ENCODE results near the gene NOCT. TPM values are rescaled to one million over a fixed set of nuclear protein-coding genes. Genes with fewer than 3 reads are reported as not detected.

NOCT gene
- total and polyA plus RNA-seq, 2 experiments from 2014 or later, result 16.0 to 76.6 TPM

DNA sequence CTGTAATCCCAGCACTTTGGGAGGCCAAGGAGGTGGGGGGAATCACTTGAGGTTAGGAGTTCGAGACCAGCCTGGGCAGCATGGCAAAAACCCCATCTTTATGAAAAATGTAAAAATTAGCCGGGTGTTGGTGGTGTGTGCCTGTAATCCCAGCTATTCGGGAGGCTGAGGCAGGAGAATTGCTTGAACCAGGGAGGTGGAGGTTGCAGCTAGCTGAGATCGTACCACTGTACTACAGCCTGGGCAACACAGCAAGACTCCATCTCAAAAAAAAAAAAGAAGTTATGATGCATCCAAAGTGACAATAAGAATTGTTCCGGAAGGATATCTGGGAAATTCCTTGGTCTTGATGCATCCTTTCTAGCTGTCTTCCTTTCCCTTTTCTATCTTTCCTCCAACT lies 7.3 kb downstream of the NOCT start:
- peaks cover 28% of the 10 kb centered on the region for H3K36me3 Mint-ChIP-seq (ENCODE audit: low read depth)
- no peaks in the 10 kb centered on the region for H3K27me3 ChIP-seq (ENCODE audit: insufficient read depth)
- H3K27ac Mint-ChIP-seq, result no peak overlapping the region
- H4K20me1 ChIP-seq (replicated peaks; ENCODE audit: insufficient read depth), result peaks cover 61% of the 10 kb centered on the region
- TF ChIP-seq, protein P1, sequence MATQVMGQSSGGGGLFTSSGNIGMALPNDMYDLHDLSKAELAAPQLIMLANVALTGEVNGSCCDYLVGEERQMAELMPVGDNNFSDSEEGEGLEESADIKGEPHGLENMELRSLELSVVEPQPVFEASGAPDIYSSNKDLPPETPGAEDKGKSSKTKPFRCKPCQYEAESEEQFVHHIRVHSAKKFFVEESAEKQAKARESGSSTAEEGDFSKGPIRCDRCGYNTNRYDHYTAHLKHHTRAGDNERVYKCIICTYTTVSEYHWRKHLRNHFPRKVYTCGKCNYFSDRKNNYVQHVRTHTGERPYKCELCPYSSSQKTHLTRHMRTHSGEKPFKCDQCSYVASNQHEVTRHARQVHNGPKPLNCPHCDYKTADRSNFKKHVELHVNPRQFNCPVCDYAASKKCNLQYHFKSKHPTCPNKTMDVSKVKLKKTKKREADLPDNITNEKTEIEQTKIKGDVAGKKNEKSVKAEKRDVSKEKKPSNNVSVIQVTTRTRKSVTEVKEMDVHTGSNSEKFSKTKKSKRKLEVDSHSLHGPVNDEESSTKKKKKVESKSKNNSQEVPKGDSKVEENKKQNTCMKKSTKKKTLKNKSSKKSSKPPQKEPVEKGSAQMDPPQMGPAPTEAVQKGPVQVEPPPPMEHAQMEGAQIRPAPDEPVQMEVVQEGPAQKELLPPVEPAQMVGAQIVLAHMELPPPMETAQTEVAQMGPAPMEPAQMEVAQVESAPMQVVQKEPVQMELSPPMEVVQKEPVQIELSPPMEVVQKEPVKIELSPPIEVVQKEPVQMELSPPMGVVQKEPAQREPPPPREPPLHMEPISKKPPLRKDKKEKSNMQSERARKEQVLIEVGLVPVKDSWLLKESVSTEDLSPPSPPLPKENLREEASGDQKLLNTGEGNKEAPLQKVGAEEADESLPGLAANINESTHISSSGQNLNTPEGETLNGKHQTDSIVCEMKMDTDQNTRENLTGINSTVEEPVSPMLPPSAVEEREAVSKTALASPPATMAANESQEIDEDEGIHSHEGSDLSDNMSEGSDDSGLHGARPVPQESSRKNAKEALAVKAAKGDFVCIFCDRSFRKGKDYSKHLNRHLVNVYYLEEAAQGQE (IDR thresholded peaks at IDR 0.05; ENCODE audit: unreplicated experiment), result no peak
- no peak for TF ChIP-seq EZH2 (IDR thresholded peaks at IDR 0.05; ENCODE audit: low read depth, unreplicated experiment)
- no peak for TF ChIP-seq JUNB (IDR thresholded peaks at IDR 0.05; ENCODE audit: unreplicated experiment)
- TF ChIP-seq, protein P2, sequence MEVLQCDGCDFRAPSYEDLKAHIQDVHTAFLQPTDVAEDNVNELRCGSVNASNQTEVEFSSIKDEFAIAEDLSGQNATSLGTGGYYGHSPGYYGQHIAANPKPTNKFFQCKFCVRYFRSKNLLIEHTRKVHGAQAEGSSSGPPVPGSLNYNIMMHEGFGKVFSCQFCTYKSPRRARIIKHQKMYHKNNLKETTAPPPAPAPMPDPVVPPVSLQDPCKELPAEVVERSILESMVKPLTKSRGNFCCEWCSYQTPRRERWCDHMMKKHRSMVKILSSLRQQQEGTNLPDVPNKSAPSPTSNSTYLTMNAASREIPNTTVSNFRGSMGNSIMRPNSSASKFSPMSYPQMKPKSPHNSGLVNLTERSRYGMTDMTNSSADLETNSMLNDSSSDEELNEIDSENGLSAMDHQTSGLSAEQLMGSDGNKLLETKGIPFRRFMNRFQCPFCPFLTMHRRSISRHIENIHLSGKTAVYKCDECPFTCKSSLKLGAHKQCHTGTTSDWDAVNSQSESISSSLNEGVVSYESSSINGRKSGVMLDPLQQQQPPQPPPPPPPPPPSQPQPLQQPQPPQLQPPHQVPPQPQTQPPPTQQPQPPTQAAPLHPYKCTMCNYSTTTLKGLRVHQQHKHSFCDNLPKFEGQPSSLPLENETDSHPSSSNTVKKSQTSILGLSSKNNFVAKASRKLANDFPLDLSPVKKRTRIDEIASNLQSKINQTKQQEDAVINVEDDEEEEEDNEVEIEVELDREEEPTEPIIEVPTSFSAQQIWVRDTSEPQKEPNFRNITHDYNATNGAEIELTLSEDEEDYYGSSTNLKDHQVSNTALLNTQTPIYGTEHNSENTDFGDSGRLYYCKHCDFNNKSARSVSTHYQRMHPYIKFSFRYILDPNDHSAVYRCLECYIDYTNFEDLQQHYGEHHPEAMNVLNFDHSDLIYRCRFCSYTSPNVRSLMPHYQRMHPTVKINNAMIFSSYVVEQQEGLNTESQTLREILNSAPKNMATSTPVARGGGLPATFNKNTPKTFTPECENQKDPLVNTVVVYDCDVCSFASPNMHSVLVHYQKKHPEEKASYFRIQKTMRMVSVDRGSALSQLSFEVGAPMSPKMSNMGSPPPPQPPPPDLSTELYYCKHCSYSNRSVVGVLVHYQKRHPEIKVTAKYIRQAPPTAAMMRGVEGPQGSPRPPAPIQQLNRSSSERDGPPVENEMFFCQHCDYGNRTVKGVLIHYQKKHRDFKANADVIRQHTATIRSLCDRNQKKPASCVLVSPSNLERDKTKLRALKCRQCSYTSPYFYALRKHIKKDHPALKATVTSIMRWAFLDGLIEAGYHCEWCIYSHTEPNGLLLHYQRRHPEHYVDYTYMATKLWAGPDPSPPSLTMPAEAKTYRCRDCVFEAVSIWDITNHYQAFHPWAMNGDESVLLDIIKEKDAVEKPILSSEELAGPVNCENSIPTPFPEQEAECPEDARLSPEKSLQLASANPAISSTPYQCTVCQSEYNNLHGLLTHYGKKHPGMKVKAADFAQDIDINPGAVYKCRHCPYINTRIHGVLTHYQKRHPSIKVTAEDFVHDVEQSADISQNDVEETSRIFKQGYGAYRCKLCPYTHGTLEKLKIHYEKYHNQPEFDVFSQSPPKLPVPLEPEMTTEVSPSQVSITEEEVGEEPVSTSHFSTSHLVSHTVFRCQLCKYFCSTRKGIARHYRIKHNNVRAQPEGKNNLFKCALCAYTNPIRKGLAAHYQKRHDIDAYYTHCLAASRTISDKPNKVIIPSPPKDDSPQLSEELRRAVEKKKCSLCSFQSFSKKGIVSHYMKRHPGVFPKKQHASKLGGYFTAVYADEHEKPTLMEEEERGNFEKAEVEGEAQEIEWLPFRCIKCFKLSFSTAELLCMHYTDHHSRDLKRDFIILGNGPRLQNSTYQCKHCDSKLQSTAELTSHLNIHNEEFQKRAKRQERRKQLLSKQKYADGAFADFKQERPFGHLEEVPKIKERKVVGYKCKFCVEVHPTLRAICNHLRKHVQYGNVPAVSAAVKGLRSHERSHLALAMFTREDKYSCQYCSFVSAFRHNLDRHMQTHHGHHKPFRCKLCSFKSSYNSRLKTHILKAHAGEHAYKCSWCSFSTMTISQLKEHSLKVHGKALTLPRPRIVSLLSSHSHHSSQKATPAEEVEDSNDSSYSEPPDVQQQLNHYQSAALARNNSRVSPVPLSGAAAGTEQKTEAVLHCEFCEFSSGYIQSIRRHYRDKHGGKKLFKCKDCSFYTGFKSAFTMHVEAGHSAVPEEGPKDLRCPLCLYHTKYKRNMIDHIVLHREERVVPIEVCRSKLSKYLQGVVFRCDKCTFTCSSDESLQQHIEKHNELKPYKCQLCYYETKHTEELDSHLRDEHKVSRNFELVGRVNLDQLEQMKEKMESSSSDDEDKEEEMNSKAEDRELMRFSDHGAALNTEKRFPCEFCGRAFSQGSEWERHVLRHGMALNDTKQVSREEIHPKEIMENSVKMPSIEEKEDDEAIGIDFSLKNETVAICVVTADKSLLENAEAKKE (CRISPR knock-in tag; IDR thresholded peaks at IDR 0.05), result no peak
- H3K4me1 ChIP-seq (ENCODE audit: insufficient read depth), result peaks cover 78% of the 10 kb centered on the region
- ATAC-seq (no peak), DNase-seq (ENCODE audit: low spot score) (no peak)
- no peaks in the 10 kb centered on the region for H3K9me2 ChIP-seq (ENCODE audit: insufficient read depth)
- no peak overlapping the region for H3K4me3 ChIP-seq
- H3K4me1 Mint-ChIP-seq, result peaks cover 58% of the 10 kb centered on the region
- H3F3A ChIP-seq (replicated peaks; ENCODE audit: low read depth), result peaks cover 25% of the 10 kb centered on the region
- H2AFZ ChIP-seq, result no peak overlapping the region
- no peak overlapping the region for H3K4me3 Mint-ChIP-seq
- no peak overlapping the region for H3K4me2 ChIP-seq
- no peak overlapping the region for H3K27ac ChIP-seq (ENCODE audit: low read depth)
- H3K27me3 Mint-ChIP-seq (ENCODE audit: insufficient read depth, low read depth, poor library complexity), result peaks cover 6% of the 10 kb centered on the region
- H3K9me3 Mint-ChIP-seq, result no peaks in the 10 kb centered on the region
- H3K79me2 ChIP-seq (replicated peaks; ENCODE audit: insufficient read depth), result peaks cover 96% of the 10 kb centered on the region
- H3K36me3 ChIP-seq (ENCODE audit: insufficient read depth), result no peaks in the 10 kb centered on the region
